ENCODE measurements around the gene RNF128.

Gene RNF128, protein sequence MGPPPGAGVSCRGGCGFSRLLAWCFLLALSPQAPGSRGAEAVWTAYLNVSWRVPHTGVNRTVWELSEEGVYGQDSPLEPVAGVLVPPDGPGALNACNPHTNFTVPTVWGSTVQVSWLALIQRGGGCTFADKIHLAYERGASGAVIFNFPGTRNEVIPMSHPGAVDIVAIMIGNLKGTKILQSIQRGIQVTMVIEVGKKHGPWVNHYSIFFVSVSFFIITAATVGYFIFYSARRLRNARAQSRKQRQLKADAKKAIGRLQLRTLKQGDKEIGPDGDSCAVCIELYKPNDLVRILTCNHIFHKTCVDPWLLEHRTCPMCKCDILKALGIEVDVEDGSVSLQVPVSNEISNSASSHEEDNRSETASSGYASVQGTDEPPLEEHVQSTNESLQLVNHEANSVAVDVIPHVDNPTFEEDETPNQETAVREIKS

DNA sequence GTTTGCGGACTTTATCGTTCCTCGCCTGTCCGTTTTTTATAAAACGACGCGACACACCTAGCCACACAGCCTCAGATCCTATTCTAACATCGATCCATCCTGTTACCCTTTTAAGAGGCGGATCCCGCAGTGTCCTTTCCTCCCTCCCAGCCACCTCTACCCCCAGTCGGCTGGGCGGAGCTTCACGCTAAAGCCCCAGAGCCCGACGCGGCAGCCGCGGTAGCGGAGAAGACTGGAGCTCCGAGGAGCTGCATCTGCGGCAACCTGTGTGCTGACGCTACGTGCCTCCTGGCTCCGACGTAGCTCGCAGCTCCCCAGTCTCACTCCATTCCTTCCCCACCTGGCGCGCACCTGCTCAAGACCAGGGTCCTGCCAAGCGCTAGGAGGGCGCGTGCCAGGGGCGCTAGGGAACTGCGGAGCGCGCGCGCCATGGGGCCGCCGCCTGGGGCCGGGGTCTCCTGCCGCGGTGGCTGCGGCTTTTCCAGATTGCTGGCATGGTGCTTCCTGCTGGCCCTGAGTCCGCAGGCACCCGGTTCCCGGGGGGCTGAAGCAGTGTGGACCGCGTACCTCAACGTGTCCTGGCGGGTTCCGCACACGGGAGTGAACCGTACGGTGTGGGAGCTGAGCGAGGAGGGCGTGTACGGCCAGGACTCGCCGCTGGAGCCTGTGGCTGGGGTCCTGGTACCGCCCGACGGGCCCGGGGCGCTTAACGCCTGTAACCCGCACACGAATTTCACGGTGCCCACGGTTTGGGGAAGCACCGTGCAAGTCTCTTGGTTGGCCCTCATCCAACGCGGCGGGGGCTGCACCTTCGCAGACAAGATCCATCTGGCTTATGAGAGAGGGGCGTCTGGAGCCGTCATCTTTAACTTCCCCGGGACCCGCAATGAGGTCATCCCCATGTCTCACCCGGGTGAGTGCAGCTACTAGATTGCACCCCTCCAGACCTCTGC, at the start of gene RNF128:
Gene RNF128, plus strand, starts transcription at position 217 of the 953 bp plus-strand sequence. Its CDS starts 213 bp downstream, at position 430.
- peak; percentile 56 for DNase-seq

GRCh38 chrX:106680716-106681115, 45.8 kb upstream of the RNF128 start:
- DNase-seq: no peak

- no peak for DNase-seq
Observed at GRCh38 chrX:106684207-106684606, 42.3 kb upstream of the RNF128 start.

- DNase-seq: no peak
Observed at GRCh38 chrX:106692425-106693065, 34.0 kb upstream of the RNF128 start.

DNA sequence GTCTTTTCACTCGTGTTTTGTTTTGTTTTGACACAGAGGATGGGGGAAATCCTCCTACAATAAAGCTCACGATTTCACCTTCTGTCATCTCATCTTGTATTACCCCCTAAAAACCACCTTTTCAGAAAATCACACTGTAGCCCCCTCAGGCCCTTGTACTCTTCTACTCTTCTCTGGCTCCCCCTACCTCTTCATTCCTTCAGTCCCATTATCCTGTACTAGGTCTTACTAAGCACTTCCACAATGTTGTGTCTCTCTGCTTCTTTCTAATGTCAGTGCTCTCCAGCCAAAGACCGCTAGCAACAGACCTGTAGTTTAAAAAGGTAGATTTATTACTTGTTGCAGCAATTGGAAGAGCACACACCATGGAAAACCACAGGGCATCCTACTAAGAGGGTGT, 30.0 kb upstream of the RNF128 start:
- no peak for DNase-seq

DNA sequence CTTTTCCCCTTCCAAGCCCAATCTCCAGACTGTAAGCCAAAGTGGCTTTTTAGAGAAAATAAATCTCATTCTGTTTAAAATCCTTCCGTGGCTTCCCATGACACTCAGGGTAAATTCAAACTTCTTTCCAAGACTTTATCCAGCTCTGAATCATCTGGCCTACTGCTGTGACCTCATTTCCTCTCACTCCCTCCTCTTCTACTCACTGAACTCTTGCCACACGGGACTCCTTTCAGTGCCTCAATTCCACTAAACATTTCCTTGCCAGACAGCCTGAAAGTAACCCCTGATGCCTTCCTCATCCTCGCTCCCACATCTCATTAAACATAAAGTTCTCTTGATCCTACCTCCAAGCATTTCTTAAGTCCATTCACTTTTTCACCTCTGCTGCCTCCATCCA, 27.8 kb upstream of the RNF128 start:
- peak; percentile 63 for DNase-seq

- no peak for DNase-seq
Observed at GRCh38 chrX:106702636-106703035, 23.9 kb upstream of the RNF128 start.

DNA sequence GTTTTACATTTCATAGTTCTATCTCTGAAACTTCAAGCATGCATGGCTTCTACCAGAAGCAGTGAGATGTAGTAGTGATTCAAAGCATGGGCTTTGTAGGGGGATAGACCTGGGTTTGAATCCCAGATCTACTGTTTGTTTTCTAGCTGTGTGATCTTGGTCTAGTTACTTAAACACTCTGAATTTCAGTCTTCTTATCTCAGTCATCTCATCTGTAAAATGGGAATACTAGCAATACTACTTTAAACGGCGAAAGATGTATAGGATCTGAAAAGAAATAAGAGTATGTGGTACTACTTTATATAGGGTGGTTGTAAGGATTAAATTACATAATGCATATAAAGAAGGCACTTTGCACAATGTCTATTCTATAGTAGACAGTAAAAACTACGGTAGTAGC, 20.0 kb upstream of the RNF128 start:
- DNase-seq: no peak

DNA sequence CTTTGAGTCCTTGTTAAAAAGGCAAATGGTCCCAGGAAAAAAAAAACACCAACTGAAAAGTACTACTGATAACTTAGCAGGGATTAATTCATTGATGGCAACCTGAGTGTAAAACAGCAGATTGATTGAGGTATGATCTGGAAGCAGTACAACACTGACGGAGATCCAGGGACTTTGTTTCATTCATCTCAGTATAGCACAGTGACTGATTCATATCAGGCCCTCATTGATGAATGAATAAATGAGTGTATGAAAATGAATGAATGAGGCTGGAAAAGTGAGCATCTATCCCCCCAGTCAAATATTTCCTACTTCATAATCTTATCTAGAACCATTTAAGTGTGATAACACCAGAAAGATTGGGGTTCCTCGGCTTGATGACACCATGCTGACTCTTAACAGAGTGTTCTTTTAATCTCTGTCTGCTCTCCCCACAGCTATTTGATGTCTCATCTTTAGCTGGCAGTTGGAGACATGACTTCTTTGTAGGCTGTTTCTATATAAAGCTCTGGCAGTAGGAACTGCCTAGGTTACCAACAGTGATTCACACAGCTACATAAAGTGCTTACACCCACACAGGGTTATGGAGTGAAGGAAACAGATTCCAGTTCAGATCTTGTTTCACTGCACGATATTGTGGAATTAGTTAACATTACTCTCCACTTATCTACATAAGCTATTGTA, 18.6 kb upstream of the RNF128 start:
- DNase-seq: peak; percentile 93

GRCh38 chrX:106710771-106711170, 15.7 kb upstream of the RNF128 start:
- no peak for DNase-seq

DNA sequence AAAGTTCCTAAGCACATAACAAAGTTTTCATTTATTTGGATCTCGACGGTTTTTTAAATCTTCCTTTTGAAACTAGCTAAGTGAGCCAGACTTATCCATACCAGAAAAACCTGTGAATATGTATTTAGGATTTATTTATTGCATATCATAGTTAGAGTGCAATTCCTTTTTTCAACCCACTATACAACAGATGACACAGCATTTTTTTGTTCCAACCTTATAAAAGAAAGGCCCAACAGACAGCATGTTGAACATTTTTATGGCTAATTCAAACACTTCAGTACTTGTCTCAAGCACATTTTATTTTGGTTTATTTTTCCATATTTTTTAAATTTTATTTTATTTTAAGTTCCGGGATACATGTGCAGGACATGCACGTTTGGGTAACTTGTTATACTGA, 15.1 kb upstream of the RNF128 start:
- DNase-seq: no peak

GRCh38 chrX:106716004-106716403, 10.5 kb upstream of the RNF128 start:
- DNase-seq: no peak

DNA sequence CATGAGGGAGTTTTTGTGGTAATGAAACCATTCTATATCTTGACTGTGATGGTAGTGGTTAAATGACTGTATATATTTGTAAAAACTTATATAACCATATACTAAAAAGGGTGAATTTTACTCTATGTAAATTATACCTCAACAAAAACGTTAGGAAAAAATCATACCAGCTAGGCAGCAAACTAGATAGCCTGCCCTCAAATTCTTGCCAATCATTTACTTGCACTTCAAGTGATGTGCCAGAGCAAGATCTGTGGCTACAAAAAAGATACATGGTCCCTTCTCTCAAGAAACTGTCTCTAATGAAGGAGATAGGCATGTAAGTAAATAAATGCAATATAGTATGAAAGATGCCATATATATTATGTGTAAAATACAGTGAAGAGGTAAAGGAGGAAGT, 10.0 kb upstream of the RNF128 start:
- no peak for DNase-seq

DNA sequence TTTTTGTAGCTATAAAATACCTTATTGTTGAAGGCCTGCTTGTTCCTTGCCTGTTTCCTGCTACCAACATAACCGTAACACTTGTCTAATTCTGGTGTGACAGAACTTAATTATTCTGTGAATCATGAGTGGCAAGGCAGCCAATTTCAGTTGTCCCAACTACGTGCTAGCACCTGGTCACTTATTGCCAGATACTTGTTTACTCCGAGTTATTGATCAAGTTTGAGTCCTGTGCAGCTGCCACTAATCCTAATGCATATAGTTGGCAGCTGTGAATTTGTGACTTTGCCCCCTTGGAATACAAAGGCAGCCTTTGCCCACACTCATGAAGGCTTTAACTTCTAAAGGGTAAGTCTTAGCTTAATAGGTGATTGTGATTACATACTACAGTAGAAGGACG, 7.8 kb upstream of the RNF128 start:
- no peak for DNase-seq

- no peak for DNase-seq
Observed at GRCh38 chrX:106725931-106726330, 570 bp upstream of the RNF128 start.

DNA sequence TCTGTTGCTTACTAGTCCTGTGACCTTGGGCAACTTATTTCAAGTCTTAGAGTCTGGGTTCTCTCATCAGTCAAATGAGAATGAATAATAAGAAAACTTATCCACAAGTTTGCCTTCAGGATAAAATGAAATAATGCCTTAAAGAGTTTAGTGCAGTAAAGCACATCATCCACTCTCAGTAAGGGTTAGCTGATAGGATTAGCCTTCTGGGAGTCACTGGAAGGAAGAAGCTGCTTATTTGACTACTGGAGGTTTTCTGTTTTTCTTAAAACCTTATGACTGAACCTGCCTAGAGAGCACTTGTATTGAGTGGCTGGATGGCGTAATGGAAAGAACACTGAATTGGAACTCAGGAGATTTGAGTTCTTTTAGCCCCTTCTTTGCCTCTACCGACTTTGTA, 1.8 kb downstream of the RNF128 start:
- DNase-seq: no peak

DNA sequence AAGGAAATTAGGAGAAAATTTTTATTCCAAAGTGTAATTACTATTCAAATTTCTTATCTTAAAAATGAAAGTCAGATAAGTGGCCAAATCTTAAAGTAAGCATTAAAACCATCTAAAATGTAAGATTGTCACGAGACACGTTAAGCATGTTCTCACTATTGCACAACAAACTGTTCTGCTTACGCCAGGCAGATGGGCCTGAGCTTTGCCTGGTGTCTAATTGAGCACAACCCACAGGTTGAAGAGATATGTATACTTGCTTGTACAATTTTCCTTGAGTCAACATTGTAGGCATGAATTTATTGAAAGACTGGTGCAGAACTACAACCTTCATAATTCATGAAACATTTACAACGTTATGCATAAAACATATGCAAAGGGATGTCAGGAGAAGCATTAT, 3.9 kb downstream of the RNF128 start:
- DNase-seq: no peak

GRCh38 chrX:106731590-106731989, 5.1 kb downstream of the RNF128 start:
- DNase-seq: no peak

- no peak for DNase-seq
Observed at GRCh38 chrX:106734827-106735226, 8.3 kb downstream of the RNF128 start.

GRCh38 chrX:106740193-106740780, 13.8 kb downstream of the RNF128 start:
- DNase-seq: no peak

- DNase-seq: no peak
Observed at GRCh38 chrX:106742193-106742592, 15.7 kb downstream of the RNF128 start.

DNA sequence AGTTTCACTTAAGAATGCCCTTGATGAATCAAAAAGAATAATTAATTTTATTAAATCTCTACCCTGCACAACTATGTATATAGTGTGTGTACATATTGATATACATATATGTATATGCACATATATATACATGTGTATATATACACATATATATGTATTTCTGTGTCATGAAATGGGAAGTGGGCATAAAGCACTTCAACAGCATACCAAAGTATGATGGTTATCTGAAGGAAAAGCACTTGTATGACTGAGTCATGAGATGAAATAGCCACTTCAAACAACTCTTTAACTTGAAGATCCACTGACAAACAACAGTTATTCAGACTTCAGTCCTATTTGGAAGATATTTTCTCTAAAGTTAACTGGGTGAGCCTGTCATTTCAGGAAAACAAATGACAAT, 16.3 kb downstream of the RNF128 start:
- no peak for DNase-seq

Measured in HCEC 1CT (cell line).